ENCODE results near the gene FBF1.
A peak's percentile ranks its signal among the peaks of the same experiment; 100 is the strongest.

Gene FBF1

GRCh38 chr17:75950421-75950820, 9.6 kb upstream of the FBF1 start:
- DNase-seq, result no peak

GRCh38 chr17:75945211-75945610, 4.4 kb upstream of the FBF1 start:
- no peak for DNase-seq

DNA sequence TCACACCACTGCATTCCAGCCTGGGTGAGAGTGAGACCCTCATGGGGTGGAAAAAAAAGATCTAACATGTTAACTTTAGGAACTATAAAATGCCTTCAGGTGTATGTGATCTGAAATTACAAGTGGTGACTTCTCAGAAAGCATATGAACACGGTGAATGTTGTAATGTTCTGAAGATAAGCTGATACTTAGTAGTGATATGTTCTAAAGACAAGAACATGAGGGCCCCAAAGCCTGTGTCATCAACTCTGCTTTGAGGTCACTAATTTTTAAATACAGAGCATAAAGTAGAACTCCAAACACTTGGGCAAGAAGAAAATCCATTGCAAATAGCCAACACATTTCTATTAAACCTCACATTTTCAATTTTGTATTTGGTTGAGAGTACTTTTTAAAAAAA, 2.6 kb upstream of the FBF1 start:
- DNase-seq, result no peak

- no peak for DNase-seq
Observed at GRCh38 chr17:75942473-75942872, 1.6 kb upstream of the FBF1 start.

DNA sequence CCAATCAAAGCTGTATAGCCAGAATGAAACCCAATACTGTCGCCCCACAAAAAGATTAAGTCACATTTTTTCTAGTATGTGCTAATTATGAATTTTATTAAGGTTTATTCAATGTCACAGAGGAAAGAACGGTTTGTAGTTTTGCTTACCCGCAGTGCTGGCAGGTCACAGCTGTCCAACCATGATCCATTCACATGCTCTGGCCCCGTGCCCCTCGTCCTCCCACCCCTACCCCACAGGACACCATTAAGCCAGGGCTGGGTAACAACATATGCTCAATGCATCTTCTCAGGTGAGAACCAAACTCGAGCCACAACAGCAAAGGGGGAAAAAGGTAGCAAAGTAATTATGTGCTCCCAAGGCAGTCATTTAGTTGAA, 589 bp upstream of the FBF1 start:
- DNase-seq, result no peak

- no peak for DNase-seq
Observed at GRCh38 chr17:75937652-75938051, 3.2 kb downstream of the FBF1 start.

- DNase-seq, result no peak
Observed at GRCh38 chr17:75933808-75934207, 7.0 kb downstream of the FBF1 start.

GRCh38 chr17:75932852-75933251, 8.0 kb downstream of the FBF1 start:
- no peak for DNase-seq

GRCh38 chr17:75931062-75931461, 9.8 kb downstream of the FBF1 start:
- DNase-seq, result no peak

GRCh38 chr17:75927286-75927922, 13.4 kb downstream of the FBF1 start:
- DNase-seq, result no peak

- DNase-seq, result no peak
Observed at GRCh38 chr17:75926456-75926855, 14.4 kb downstream of the FBF1 start.

DNA sequence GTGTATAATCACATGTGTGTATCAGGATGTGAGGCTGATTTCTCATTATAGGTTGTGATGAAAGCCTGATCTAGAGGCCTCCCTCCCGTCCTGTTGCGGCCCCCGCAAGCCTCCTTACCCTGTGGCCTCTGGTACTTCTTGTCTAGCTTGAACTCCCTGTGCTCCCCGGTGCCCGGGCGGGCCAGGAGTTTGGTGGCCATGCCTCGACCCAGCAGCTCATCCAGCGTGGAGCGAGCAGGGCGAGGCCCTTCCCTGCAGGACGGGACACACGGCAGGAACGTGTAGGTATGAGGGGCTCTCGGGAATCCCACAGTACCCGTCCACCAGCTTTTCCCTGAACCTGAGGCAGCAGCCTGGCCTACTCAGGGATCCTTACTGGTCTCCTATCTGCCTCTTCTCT, 14.9 kb downstream of the FBF1 start:
- no peak for DNase-seq

- no peak for DNase-seq
Observed at GRCh38 chr17:75925103-75925502, 15.7 kb downstream of the FBF1 start.

- no peak for DNase-seq
Observed at GRCh38 chr17:75922963-75923874, 17.6 kb downstream of the FBF1 start.

DNA sequence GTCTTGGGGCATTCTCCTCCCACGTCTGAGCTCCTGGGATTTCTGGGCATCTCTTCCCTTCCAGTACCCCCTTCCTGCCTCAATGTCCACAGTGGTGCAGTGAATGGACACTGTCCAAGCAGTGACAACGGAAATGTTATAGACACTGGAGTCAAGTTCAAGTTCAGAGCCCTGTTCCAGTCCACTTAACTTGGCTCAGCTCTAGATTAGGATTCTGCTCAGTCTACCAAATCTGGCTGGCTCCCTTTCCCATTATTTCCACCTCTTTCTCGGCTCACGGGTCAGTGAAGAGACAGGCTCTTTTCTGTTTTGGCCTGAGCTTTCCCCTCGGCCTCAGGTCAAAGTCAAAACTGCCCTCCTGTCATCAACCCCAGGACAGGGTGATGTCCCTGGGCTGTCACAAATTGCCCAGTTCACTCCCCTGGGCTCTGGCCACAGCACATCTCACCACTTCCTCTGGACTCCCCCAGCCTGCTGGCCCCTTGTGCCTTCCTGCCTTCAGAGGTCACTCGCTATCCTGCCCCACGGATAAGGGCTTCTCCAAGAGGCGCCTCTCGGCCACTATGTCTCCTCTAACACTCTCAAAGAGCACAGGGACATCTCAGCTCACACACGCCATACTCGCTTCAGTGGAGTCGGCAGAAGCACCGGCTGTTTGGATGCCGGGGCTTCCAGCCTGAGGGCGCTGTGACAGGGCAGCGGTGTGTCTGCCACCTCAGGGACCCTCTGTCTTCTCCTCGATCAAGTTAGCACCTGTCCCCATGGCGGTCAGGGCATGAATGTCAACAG, 18.5 kb downstream of the FBF1 start:
- no peak for DNase-seq

GRCh38 chr17:75921596-75921995, 19.2 kb downstream of the FBF1 start:
- DNase-seq, result no peak

DNA sequence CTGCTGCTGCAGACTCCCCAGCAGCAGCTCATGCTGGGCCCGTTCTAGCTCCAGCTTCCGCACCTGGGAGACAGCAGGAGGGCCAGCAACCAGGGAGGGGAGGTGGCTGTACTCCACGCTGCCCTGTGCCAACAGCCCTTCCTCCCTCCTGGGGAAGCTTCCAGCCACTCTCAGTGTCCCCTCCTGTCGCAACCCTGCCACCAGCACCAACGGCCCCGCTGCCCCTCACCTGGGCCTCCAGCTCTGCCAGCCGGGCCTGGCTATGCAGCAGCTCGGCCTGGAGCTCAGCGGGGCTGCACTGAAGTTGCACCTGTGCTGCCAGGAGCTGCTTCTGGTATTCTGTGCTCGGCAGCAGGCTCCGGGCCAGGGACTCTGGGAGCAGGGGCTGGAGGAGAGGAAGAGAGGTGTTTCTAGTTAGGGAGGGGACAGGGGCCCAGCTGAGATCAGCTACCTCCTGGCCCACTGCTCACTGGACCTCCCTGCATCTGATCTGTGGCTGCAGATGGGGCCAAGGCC, 20.7 kb downstream of the FBF1 start:
- DNase-seq, result peak in 1 of 14 donors; percentile 67

- DNase-seq, result no peak
Observed at GRCh38 chr17:75919611-75920010, 21.2 kb downstream of the FBF1 start.

DNA sequence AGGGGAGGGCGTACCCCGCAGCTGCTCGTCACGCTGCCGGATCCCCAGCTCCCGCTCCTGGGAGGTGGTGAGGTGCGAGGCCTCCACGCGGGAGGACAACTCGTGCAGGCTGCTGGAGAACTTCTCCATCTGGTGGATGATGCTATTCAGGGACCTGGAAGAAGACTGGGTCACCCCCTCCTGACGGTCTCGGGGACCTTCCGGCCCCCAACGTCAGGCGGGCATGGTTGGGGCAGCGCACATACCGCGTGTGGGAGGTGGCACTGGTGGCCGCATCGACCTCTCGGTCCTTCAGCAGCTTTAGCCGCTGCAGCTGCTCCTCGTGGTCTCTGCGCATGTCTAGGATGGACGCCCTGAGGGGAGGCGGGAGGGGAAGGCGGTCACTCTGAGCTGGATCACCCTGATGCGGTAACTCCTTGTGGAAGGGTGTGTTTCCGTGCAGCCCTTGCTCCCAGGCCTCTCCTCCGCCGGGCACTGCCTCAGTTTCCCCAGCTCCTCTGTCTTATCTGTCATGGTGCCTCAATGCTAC, 22.9 kb downstream of the FBF1 start:
- DNase-seq, result no peak

DNA sequence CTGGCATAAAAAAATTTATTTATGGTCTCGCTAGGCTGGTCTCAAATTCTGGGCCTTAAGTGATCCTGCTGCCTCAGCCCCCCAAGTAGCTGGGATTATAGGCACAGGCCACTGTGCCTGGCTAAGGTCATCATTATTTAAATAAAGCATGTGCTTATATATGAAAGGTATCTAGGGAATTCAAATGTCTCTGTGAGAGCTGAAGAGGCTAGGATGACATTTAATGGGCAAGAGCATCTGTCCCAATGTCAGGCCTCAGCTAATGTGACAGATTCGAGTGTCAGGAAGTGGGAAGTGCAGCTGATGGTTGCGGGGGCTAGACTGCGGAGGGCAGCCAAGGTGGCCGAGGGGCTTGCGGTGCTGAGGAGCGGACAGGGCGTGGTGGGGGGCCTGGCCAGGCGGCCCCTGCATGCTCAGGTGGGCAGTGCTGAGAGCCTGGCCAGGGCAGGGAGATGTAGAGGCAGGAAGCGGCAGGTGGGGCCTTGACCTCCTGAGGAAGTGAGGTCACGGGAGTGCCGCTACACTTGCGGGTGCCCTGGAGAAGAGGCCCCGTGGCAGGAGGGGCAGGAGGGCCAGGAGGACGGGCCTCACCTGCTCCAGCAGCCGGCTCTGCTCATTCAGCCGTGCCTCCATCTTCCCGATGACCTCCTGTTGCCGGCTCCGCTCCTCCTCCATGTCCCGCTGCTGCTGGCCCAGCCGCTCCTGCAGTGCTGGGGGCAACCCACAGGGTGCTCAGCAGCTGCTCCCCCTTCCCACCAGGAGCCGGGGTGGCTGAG, 23.5 kb downstream of the FBF1 start:
- DNase-seq, result no peak

DNA sequence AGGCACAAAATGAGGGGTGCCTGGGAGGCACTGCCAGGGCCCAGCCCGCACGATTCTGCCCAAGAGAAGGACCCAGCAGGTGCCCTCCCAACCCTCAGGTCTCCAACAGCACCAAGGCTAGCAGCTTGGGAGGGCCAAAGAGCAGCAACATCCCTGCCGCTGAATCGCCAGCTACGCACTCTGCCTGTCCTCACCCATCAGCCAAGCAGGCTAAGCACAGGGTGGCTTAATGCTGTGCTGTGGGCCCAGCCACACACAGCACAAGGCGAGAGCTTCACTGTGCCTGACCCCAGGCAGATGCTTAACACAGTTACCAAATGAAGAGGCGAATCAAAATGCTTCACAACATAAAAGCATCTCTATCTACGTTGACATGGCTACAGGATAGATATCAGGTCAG, 25.6 kb downstream of the FBF1 start:
- DNase-seq, result no peak

Measured in C1 segment of cervical spinal cord (tissue), 14 donors.